Skeletal muscle satellite cell (primary cell): ENCODE measurements around the gene BHLHE41.

Experiments used
- H3K27me3 ChIP-seq: 2 replicates; pipeline ENCODE4 v1.7.0; 2013; ENCODE audit warnings: low read length; ENCODE audit not compliant: control insufficient read depth, insufficient read depth
- H3K36me3 ChIP-seq: 2 replicates; pipeline ENCODE4 v1.7.0; 2013; ENCODE audit warnings: mild to moderate bottlenecking, control low read depth, low read length; ENCODE audit not compliant: insufficient read depth
- H3K4me1 ChIP-seq: 2 replicates; pipeline ENCODE4 v1.7.0; 2013; ENCODE audit warnings: low read length; ENCODE audit not compliant: control insufficient read depth, insufficient read depth
- H3K4me2 ChIP-seq: 2 replicates; pipeline ENCODE4 v1.7.0; 2013; ENCODE audit warnings: mild to moderate bottlenecking, low read length
- H3K4me3 ChIP-seq: 2 replicates; pipeline ENCODE4 v1.7.0; 2013; ENCODE audit warnings: low read length
- H3K9ac ChIP-seq: 2 replicates; pipeline ENCODE4 v1.7.0; 2013; ENCODE audit warnings: mild to moderate bottlenecking, low read depth, low read length, moderate library complexity
- H3K9me3 ChIP-seq: replicated peaks from 2 replicates; pipeline ENCODE4 v1.7.0; 2013; ENCODE audit warnings: mild to moderate bottlenecking, control low read depth, low read length

BHLHE41 gene

DNA sequence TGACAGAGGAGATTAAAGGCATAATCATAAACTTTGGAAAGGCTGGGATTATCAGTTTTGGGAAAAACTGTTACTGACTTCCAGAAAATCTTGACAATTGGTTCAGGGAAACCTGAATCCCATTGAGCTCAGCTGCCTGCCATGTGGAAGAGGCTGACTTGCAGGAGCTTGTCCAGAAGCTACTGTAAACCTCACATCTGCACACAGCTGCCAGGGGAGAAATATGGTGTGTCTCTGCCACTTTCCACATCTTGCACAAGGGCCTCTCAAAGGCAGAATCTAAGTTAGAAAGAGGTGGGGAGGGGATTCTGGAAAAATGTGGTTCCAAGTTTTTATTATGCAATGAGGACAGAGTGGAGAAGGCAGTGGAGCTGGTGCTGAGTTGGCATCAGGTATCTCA, 8.7 kb upstream of the BHLHE41 start:
- Histone ChIP-seq H3K27me3 (peaks cover 5% of the 10 kb centered on the region), H3K9me3 (no peaks in the 10 kb centered on the region), H3K4me1 (peaks cover 7% of the 10 kb centered on the region), H3K4me2 (no peak overlapping the region), H3K36me3 (no peaks in the 10 kb centered on the region), H3K9ac (no peak overlapping the region), H3K4me3 (no peak overlapping the region)

GRCh38 chr12:26132866-26133265, 8.0 kb upstream of the BHLHE41 start:
- Histone ChIP-seq H3K4me1 (peaks cover 7% of the 10 kb centered on the region), H3K36me3 (no peaks in the 10 kb centered on the region), H3K27me3 (peaks cover 5% of the 10 kb centered on the region), H3K4me3 (no peak overlapping the region), H3K4me2 (no peak overlapping the region), H3K9ac (no peak overlapping the region), H3K9me3 (no peaks in the 10 kb centered on the region)

DNA sequence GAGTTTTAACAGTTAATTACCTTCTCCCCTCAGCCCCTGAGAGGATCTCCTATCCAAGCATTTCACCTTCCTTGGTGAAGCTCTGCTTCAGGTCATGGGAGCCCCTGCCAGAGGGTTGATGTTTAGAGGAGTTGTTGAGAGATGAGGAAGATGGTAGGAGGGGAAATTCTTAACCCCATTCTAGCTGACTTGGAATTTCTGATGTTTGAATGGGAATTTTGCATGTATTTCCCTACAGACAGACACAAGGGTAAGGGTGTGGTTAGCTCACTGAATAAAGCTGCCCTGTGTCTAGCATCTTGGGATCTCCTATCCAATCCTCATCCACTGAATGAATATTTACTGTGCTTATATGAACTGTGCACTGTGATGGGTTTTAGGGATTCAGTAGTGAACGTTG, 7.1 kb upstream of the BHLHE41 start:
- peaks cover 8% of the 10 kb centered on the region for H3K4me1 ChIP-seq

DNA sequence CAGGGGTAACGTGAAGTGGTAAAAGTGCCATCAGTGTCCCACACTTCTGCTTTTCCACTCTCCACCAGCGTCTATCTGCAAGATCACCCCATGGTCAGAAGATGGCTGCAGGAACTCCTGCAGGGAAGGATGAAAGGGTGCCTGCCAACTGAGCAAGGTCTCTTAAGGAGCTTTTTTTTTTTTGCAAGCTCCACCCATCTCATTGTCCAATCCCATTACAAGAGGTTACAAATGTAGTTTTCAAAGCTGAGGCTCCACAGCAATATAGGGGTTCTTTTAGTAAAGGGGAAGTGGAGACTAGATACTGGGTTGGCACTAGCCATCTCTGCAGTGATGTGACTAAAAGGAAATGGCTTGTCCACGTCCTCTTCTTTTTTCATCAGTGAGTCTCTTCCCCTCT, 5.9 kb upstream of the BHLHE41 start:
- H3K9me3 ChIP-seq, result no peaks in the 10 kb centered on the region
- H3K9ac ChIP-seq, result no peak overlapping the region
- H3K4me1 ChIP-seq, result peaks cover 11% of the 10 kb centered on the region
- H3K36me3 ChIP-seq, result no peaks in the 10 kb centered on the region
- no peak overlapping the region for H3K4me3 ChIP-seq
- no peak overlapping the region for H3K4me2 ChIP-seq
- peaks cover 10% of the 10 kb centered on the region for H3K27me3 ChIP-seq

More for the DNA sequence above, 7.1 kb upstream of the BHLHE41 start:
- no peaks in the 10 kb centered on the region for H3K9me3 ChIP-seq
- H3K9ac ChIP-seq, result no peak overlapping the region
- H3K27me3 ChIP-seq, result peaks cover 10% of the 10 kb centered on the region
- no peaks in the 10 kb centered on the region for H3K36me3 ChIP-seq
- no peak overlapping the region for H3K4me2 ChIP-seq
- H3K4me3 ChIP-seq, result no peak overlapping the region

DNA sequence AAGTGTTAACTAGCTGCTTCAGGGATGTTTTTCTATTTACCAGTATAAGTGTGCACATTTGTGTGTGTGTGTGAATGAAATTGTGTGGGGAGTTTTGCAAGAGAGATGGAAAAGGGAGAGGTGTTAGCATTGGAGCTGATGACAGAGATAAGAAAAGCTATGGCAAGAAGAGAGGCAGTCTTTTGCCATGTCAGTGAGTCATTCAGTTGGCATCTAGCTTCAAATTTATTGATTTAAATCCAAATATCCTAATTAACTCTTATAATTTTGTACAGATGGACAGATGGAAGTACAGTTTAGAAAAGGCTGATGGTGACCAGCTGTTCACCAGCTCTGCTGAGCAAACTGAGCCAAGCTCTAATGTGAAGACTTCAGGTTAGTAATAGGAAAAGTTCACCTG, 3.3 kb upstream of the BHLHE41 start:
- Histone ChIP-seq H3K4me2 (no peak overlapping the region), H3K9me3 (no peaks in the 10 kb centered on the region), H3K36me3 (no peaks in the 10 kb centered on the region), H3K9ac (no peak overlapping the region), H3K4me1 (peaks cover 21% of the 10 kb centered on the region), H3K27me3 (peaks cover 10% of the 10 kb centered on the region), H3K4me3 (no peak overlapping the region)

GRCh38 chr12:26127404-26127803, 2.6 kb upstream of the BHLHE41 start:
- Histone ChIP-seq H3K27me3 (peaks cover 10% of the 10 kb centered on the region), H3K4me2 (peak overlapping the region; percentile 100), H3K4me1 (peaks cover 25% of the 10 kb centered on the region), H3K4me3 (no peak overlapping the region), H3K36me3 (no peaks in the 10 kb centered on the region), H3K9me3 (no peaks in the 10 kb centered on the region), H3K9ac (no peak overlapping the region)

DNA sequence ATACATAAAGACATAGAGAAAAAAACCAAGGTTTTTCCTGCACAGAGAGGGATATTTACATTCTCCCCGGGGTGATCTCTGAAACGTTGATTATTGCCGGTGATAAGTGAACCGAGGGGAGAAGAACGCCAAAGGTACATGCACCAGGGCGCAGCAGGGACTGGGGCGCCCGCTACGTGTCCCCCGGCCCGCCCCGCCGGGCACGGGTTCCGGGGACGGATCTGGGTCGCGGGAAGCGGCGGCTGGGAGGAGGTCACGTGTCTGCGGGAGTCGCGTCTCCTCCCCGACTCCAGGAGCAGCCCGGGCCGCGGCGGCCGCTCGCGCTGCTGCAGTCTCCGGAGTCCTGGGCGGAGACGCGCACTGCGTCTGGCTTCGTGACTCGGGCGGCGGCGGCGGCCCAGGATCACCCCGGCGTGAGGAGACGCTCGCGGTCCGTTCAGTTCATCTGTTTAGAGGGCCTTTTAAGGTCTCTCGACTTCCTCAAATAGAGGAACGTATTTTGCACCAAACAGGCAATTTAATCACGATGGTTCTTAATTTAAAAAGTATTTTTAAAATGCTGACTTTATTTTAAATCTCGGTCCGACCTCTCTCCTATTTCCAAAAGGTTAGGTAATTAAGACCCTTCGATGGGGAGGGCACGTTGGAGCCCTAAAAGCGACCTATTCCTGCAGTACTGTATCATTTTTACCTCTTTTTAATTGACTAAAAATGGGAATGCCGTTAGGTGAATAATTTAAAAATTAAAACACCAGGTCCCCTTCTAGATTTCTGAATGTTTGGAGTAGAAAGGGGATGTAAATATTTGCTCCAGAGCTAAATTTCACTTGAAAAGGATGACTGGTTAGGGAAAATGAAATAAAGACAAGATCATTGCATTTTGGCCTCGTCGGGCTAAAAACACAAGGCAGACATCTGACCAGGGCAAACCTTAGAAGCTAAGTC, 1.8 kb upstream of the BHLHE41 start:
- H3K36me3 ChIP-seq, result no peaks in the 10 kb centered on the region
- H3K4me2 ChIP-seq, result peak overlapping the region; percentile 100
- H3K9me3 ChIP-seq, result no peaks in the 10 kb centered on the region
- H3K9ac ChIP-seq, result peak overlapping the region; percentile 80
- H3K4me1 ChIP-seq, result peaks cover 25% of the 10 kb centered on the region
- peaks cover 4% of the 10 kb centered on the region for H3K27me3 ChIP-seq
- H3K4me3 ChIP-seq, result peak overlapping the region; percentile 84

GRCh38 chr12:26125400-26126339, 833 bp upstream of the BHLHE41 start:
- Histone ChIP-seq H3K4me1 (peaks cover 25% of the 10 kb centered on the region), H3K4me3 (peak overlapping the region; percentile 84), H3K27me3 (peaks cover 4% of the 10 kb centered on the region), H3K9ac (peak overlapping the region; percentile 80), H3K9me3 (no peaks in the 10 kb centered on the region), H3K4me2 (peak overlapping the region; percentile 100), H3K36me3 (no peaks in the 10 kb centered on the region)

DNA sequence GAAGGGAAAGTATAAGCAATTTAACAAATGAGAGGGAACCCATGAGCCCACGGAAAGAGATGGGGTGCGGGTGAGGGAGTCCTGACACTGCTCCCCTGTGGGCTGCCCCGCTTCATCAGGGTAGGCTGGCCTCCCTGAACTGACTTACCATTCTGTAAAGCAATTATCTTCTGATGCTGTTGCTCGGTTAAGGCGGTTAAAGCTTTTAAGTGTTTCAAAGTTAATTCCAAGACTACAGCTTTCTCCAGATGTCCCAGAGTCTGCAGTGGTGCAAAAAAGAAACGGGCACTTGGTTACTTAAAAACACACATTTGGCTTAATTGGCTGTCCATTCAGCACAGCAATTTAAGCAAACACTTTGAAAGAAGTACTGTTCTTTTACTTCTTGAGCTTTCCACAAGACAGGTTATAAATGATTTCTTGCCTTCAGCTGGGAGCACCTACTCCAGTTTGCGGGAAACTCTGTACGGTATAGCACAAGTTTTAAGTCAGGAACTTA, 1.3 kb downstream of the BHLHE41 start:
- H3K4me1 ChIP-seq, result peaks cover 25% of the 10 kb centered on the region
- H3K4me2 ChIP-seq, result peak overlapping the region; percentile 100
- no peaks in the 10 kb centered on the region for H3K36me3 ChIP-seq
- H3K9me3 ChIP-seq, result no peaks in the 10 kb centered on the region
- peak overlapping the region; percentile 76 for H3K4me3 ChIP-seq
- peaks cover 4% of the 10 kb centered on the region for H3K27me3 ChIP-seq
- peak overlapping the region; percentile 75 for H3K9ac ChIP-seq

GRCh38 chr12:26122681-26123481, 2.0 kb downstream of the BHLHE41 start:
- peaks cover 25% of the 10 kb centered on the region for H3K4me1 ChIP-seq
- H3K4me2 ChIP-seq, result peak overlapping the region; percentile 100
- no peaks in the 10 kb centered on the region for H3K9me3 ChIP-seq
- peak overlapping the region; percentile 75 for H3K9ac ChIP-seq
- peaks cover 4% of the 10 kb centered on the region for H3K27me3 ChIP-seq
- H3K4me3 ChIP-seq, result peak overlapping the region; percentile 76
- no peaks in the 10 kb centered on the region for H3K36me3 ChIP-seq
